HG03066 (cell line): Measurements from ENCODE around the gene CDH23.

Experiments used
- ATAC-seq: cut with Tn5 transposase; IDR thresholded peaks from one replicate; pipeline ENCODE4 v1.9.1; 2021; ENCODE audit warnings: low read depth; ENCODE audit not compliant: unreplicated experiment

The CDH23 gene

DNA sequence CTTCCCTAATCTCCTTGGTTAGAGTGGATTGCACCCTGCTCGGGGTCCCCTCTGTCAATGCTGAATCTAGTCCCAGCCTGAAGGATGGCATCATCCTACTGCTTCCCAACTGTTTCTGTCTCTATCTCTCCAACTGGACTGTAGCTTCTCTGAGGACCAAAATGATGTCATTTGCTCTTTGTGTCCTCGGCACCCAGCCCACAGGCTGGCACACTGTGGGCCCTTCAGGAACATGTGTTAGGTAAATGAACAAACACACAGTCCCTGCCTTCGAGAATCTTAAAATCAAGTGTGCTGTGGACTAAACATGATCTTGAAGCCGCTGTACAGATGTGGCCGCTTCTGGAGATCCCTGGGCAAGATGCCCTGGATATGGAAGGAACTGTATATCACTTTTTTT, 5.0 kb upstream of the CDH23 start:
- no peak for ATAC-seq

DNA sequence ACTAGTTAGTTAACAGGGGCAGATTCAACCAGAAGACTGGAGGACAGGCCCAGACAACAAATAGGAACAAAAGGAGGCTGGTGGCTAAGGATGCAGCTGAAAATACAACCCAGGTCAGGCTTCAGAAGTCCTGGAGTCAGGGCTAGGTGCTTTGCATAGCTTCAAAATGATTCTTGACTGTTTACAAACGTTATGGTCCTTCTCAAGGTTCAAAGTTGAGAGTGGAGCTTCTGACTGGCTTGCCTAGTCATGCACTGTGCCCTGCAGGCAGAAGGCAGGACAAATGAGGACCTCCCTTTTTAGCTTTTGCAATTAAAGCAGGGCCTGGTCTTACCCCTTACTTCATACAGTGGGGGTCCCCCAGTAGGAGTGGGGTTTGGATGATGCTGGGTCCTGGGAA, 4.4 kb upstream of the CDH23 start:
- no peak for ATAC-seq

DNA sequence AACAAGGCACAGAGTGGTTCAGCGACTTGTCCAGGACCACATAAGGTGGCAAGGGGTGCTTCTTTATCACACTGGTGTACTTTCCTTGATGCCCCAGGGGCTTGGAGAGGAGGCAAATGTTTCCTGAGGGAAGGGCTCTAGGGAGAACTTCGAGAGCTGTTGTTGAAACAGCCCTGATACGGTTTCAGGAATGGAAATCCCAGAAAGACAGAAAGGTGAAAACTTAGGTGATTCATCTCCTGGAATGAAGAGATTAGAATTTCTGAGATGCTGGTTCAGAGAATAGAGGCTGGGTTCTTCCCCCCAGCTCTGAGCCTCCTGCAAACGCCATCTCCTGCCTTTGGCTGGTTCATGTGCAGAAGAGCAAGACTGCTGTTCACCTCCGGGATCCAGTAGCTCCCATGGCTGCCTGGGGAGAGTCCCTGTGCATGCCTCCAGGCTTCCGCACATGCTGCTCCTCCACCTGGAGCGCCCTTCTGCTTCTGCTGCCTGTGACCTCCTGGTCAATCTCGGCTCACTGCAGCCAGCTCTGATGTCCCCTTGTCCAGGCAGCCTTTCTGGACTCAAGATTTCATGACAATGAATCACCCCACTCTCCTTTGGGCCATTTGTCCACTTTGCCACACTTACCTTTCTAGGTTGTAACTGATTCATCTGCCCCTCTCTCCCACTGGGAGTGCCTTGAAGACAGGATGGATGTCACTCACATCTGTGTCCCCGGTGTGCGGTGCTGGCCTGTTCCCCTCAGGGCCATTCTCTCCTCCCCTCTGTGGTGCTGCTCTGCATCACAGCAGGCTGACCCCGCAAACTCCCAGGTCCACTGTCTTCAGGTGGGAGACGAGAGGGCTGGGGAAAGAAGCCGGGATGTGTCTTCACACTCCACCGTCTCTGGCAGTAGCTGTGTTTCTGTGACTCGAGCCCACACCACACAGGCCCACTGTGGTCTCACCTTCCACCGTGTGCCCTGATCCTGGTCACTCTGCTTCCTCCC, 3.6 kb upstream of the CDH23 start:
- ATAC-seq, result no peak

DNA sequence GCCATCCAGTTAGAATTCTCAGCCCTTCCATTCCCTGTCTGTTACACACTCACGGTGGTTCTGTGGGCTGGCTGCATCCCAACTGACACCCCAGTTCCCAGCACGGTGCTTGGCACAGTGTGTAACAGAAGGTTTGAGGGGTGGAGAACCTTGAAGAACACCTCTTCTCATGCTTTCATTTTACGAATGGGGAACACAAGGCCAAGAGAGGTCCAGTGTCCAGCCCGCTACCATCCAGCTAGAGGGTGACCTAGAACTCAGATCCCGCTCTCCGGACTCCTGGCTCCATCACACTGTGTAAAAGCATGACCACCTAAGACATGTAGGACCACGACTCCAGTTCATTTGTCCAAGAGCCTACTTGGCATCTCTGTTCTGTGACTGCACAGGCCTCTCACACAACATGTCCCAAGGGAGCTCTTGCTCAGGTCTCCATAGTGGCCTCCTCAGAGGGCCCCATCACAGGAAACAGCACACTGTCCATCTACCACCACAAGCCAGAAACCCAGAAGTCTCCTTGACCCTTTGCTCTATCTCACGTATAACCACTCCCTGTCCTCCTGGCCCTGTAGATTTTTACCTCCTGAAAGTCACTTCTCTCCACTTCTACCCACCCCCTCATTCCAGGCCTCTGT, 2.8 kb upstream of the CDH23 start:
- ATAC-seq, result no peak

DNA sequence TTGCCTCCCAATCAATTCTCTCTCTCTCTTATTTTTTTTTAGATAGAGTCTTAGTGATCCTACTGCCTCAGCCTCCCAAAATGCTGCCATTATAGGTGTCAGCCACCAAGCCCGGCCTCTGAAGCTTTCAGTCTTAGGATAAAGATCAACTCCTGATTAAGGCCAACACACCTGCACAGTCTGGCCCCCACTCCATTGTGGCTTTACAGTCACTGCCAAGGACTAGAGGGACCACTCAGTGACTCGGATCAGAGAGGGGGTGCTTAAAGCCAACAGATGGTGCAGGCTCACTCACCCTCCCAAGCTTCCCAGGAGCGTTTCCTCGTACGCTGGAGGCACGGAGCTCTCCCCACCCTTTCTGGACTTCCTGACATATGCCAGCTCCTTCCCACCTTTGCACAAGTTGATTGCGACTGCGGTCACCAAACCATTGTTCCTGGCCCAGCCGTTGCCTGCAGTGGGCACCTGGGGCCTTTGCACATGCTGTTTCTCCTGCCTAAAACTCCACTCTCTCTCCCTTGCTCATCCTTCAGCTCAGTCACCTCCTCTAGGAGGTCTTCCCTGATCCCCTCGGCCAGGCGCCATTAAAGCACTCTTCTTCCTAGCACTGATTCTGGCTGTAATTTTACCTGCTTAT, 1.7 kb upstream of the CDH23 start:
- ATAC-seq, result no peak

DNA sequence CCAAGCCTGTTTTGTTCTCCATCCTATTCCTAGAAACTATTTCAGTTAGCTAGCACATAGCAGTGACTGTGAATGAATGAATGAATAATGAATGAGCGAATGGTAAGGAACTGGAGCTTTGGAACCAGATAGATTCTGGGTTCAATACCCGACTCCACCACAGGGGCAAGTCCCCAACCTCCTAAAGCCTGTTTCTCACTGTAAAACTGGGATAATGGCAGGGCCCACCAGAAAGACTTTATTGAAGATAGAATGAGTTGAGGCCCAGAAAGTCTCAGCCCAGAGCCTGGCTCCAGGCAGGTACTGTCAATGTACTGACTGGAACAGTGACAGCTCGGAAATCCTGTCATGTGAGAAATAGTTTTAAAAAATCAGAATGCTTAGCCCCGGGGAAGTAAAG, 1.1 kb upstream of the CDH23 start:
- ATAC-seq, result no peak

DNA sequence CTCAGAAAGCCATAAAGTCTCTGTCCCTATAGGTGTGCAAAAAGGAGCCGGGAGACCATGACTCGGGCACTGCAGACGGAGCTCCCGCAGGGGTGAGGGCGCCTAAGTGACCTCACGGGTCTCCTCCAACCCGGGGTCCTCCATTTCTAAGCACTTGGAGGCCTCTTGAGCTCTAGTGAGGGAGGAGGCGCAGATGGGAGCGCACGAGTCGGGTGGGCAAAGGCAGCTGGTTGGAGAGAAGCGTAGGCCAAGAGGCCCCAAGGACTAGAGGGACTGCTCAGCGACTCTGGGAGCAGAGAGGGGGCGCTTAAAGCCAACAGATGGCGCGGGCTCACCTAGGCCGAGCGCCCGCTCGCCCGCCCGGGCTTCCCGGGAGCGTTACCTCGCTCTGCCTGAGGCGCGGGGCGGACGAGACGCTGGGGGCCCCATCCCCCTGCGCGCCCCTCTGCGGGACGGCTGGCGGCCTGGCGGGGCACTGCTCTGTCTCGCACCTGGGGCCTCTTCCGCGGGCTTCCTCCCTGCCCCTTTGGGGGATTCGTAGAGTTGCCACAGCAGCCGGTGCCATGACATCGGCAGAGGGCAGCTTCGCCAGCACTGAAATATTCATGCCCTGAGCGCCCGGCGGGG, 523 bp upstream of the CDH23 start:
- ATAC-seq, result no peak

DNA sequence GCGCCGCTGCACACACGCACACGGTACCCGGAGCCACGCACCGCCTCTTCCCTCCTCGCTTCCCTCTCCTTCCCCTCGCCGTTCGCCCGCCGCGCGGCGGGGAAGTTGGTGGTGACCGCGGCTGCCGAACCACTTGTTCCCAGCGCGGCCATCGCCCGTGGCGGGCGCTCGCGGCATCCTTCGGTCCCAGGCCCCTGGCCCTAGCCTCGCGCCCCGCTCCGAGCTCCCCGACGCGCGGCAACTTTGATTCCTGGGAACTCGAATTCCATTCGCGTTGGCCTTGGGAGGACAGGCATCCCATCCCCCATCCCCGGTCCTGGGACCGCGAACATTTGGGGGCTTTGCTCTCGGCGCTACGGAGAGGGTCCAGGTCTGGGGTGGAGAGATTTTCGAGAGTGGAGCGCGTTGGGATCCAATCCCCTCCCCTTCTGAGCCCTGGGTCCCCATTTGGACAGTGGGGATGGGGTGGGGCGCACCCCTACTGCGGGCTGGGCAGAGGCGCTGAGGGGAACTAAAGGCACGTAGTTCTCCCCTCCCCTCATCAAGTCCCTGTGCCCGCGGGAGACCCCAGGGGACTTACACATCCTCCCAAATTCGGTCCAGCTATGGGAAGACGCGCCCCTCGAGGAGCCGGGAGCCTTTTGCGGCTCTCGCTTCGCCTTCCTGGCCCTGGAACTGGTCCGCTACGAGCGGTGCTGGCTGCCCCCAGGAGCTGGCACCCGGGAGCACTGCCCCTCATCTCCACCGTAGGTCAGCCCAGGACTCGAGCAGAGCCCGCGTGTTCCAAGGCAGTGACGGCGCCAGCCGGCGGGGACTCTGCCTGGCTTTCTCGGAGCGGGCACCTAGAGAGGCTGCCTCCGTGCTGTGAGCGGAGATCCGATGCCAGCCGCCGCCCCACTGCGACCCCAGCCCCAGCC, 834 bp downstream of the CDH23 start:
- ATAC-seq, result no peak

DNA sequence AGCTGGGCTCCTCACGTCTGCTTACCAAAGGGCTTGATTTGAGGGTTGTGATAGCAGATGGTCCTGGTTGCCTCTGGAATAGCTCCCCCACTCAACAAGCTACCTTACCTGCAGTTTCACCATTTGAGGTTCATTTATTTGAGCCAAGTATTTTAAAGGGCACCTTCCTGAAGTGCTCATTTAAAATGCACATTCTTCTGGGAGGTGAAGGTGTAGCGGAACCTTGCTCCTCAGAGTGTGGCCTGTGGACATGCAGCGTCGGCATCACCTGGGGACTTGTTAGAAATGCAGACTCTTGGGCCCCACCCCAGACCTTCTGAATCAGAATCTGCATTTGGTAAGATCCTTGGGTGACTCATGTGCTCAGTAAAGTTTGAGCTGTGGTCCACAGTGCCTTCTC, 2.3 kb downstream of the CDH23 start:
- ATAC-seq, result no peak

DNA sequence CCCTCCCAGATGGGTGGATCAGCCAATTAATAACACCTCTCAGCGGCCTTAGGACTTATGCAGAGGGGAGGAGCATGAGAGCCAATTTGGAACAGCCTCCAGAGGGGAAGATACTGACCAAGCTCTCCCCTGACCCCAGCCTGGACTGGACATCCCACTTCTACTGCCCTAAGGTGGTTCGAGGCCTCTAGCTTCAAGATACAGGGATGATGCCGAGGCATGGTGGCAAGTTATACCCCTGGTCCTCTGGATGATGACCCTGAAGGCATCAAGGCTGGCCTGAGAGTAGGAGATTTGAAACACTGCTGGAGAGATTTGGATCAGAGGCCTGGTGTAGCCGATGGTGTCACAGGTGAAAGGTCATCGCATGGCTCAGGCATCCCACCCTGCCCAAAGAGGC, 3.2 kb downstream of the CDH23 start:
- ATAC-seq, result no peak

DNA sequence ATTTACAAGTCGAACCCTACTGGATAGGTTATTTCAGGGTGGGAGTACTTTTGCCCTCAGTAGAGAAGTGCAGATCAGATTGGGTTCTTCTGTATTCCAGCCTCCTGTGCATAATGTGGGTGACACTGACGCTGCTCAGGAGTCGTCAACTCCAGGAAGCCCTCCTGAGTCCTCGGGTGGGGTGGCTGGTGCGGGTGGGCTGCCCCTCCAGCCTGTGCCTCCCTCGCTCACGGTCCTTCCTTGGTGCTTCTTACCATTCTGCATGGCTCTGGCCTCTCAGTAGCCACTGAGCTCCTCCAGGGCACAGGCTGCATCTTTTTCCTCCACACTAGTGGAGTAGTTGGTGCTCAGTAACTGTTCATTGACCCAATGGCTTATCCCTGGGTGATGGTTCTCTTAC, 4.3 kb downstream of the CDH23 start:
- ATAC-seq, result no peak

DNA sequence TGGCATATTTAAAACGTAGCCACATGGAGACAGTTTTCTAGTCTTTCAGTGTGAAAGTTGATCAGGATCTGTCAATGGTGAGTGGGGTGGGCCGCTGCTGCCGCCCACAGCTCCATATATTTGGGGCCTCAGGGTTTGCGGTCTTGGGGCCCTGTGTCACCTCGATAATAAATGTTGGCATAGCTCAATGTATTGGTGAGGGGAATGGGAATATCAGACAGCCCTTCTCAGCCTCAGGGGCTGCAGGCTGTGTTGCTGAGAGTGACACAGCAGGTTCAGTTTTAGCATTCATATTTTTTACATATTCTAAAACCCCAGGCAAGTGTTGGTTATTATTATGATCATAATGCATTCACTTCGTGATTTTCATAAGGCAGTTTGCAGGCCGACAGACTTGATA, 5.3 kb downstream of the CDH23 start:
- ATAC-seq, result no peak

DNA sequence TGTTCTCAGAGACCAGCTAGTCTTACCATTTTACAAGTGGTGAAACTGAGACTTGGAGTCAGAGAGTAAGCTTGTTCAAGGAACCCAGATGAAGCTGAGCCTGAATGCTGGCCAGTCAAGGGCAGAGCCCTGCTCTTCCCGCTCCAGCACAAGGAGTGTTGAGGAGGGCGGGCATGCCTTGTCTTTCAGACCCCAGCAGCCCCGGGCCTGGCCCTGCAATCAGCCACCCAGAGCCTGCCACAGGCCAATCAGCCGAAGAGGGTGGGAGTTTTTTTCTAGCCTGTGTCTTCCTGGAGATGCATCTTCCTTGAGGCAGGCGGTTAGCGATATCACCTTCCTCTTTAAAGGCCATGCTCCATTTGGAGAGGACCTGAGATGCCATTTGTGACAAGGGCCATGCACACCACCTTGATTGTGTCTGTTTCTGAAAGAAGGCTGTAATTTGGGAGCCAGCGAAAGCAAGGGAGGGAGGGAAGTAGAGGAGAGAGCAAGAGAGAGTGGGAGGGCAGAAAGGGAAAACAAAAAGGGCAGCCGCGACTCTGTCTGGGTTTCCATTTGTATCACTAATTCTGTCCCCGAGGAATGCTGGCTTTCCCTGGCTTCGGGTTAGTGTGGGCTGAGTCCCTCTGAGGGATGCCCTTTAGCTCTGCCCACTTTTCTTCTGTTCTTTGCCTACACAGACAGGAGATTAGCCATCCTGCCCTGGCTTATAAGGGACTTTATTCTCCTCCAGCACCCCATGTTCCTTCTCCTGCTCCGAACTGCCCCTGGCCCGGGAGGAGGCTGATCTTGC, 8.0 kb downstream of the CDH23 start:
- ATAC-seq, result no peak

DNA sequence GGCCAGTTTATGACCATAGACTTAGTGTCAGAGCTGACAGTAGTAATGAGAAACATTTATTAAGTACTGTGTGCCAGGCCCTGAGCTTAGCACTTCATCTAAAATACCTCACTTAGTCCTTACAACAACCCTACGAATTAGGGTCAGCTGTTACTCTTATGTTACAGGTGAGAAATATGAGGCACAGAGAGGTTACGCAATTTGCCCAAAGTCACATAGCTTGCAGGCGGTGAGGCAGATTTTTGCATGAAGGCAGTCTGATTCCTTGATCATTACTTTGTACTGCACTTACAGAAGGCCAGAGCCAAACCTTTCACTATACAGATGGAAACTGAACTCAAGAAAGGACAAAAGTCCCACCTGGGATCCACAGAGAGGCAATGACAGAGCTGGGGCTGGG, 10.2 kb downstream of the CDH23 start:
- ATAC-seq, result no peak

DNA sequence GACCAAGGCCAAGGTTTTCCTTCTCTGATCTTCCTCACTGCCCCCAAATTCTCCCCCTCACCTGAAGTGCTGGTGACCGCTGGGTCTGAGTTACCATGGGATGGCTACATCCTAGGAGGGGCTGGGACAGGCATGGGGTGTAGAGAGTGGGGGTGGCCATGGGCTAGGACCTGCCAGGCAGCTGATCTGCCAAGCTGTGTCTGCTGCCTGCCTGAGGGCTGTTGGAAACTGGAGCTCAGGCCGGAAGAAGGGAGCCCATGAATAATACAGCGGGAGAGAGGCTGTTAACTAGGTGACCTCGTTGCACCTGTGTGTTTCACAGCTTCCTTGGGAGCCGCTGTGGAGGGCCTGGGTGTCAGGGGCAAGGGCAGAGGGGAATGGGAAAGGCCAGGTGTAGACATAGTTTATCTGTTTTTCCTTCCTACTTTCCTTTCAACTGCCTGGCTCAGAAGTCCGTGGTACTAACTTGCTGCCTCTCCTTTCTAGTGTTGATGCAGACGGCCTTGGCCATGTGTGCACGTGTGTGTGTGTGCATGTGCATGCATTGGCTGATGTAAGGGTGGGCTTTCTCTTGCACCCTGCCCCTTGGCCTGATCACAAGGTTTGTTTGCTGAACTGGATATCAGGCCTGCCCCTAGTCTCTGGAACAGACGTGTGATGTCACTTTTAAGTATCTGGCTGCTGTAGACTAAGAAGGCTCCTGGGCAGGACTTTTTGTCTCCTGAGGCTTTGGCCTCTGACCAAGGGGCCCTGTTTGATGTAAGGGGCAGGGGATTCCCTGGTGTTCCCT, 11.9 kb downstream of the CDH23 start:
- no peak for ATAC-seq

DNA sequence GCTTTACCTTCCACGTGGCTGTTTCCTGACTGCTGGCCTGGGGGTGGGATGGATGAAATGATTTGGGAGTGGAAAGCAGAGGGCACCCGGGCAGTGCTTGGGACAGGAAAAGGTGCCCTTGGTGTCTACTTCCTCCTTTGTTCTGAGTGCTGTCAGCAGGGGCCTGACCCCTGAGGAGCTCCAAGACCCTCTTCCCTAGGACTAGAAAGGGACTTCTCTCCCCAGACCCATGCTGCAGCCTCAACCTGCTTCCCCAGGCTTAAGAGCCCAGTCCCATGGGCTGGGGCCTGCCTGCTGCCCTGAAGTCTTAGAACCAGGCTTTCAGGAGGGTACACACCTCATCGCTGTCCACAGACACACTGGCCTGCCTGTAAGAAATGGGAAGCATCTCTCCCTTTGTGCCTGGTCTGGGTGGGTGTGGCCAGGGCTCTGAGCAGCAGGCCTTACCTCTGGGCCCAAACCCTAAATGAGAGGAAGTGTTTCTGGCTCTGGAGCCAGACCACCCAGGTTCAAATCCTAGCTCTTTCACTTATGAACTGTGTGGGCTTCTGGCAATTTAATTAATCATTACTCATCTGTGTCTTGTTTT, 12.9 kb downstream of the CDH23 start:
- ATAC-seq, result no peak

DNA sequence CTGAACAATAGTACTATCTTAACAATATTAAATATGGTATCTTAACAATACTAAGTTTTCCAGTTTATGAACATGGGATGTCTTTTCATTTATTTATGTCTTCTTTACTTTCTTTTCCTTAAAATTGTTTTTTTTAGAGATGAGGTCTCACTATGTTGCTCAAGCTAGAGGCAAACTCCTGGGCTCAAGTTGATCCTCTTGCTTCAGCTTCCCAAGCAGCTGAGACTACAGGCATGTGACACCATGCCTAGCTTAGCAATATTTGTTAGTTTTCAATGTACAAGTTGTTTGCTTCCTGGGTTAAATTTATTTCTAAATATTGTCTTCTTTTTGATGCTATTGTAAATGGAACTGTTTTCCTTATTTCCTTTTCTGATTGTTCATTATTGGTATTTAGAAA, 16.9 kb downstream of the CDH23 start:
- no peak for ATAC-seq

DNA sequence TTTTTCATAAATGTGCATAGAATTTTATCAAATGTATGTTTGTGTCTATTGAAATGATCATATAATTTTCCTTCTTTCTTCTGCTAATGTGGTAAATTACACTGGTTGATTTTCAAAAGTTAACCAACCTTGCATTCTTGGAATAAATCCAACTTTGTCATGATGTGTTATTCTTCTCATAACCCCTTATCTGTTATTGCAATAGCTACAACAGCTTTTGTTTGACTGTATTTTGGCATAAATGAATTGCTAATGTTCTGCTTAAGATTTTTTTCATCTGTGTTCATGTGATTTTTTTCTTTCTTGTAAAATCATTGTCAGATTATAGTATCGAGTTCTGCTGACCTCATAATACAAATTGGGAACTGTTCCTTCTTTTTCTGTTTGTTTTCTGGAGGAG, 17.6 kb downstream of the CDH23 start:
- no peak for ATAC-seq
